Retina (tissue), 1 donor: ENCODE data around the gene MAP1LC3A.

Experiments
- DNase-seq: peaks from one replicate; pipeline ENCODE4 v3.0.0-alpha.2; 2016

Gene MAP1LC3A

GRCh38 chr20:34579191-34579978 is 20.9 kb downstream of the MAP1LC3A start:
- no peak for DNase-seq

GRCh38 chr20:34579979-34580940 is 21.7 kb downstream of the MAP1LC3A start:
- DNase-seq: no peak

GRCh38 chr20:34581341-34582184 is 23.0 kb downstream of the MAP1LC3A start:
- no peak for DNase-seq

GRCh38 chr20:34582221-34582620 is 23.7 kb downstream of the MAP1LC3A start:
- DNase-seq: no peak

- DNase-seq: no peak
Measured at GRCh38 chr20:34582911-34583310, 24.4 kb downstream of the MAP1LC3A start.

- no peak for DNase-seq
Measured at GRCh38 chr20:34583544-34583943, 25.0 kb downstream of the MAP1LC3A start.

- DNase-seq: no peak
Measured at GRCh38 chr20:34585019-34585418, 26.5 kb downstream of the MAP1LC3A start.

- no peak for DNase-seq
Measured at GRCh38 chr20:34586488-34587163, 28.1 kb downstream of the MAP1LC3A start.

- DNase-seq: no peak
Measured at GRCh38 chr20:34595377-34596184, 37.1 kb downstream of the MAP1LC3A start.

- no peak for DNase-seq
Measured at GRCh38 chr20:34600892-34601653, 42.6 kb downstream of the MAP1LC3A start.

GRCh38 chr20:34604980-34605788 is 46.7 kb downstream of the MAP1LC3A start:
- no peak for DNase-seq

- DNase-seq: no peak
Measured at GRCh38 chr20:34607066-34607465, 48.5 kb downstream of the MAP1LC3A start.
